Brain pericyte (primary cell): ENCODE measurements around the gene LMX1A.

ENCODE experiments used
- DNase-seq: peaks from one replicate; pipeline ENCODE4 v3.0.0-alpha.2; 2012; ENCODE audit warnings: low read depth, low spot score

Gene LMX1A

DNA sequence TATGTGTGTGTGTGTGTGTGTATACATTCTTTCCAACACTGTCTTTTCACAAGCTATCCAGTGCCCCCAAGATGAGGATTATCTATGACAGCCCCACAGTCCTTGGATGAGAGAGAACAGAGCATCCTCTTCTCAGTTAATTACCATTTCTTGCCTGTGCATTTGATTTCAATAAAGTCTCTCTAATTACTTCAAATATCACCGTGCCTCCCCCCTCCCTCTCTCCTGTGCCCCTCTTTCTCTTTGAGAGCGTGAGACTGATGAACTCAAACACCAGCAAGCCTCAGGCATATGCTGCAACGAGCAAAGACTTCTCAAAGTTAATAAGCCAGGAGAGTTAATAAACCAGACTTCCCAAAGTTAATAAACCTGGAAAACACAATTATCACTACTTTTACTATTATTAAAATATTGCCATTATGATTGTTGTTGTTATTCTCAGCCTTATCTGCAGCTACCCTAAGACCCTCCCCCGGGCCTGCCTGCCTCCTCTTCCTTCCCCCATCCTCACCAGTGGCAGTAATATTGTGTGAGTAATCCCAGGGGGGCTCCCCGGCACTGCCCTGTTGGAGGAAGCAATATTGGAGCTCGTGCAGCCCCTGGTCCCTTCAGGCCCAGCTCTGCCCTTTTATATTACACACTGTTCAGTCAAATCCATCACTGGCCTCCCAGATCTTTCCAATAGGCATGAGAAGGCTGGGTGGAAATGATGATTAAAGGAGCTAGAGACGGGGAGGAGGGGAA is 30.9 kb downstream of the LMX1A start:
- DNase-seq, result no peak

DNA sequence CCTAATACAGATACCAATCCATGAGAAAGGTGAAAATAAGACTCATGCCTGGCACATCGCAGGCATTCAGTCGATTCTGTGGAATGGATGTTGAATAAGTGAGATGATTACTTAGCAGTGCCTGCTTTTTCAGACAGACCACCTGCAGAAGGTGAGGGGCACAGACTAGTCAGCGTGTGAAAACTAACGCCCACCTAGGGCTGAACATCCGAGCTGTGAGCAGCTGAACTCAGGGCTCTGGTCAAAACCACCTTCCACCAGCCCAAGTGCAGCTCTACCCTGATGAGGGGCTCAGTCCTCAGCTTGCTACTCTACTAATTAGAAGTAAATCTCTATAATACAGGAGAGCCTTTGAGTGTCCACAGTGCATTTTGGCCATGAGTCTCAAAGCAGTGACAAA is 32.5 kb downstream of the LMX1A start:
- DNase-seq, result no peak

DNA sequence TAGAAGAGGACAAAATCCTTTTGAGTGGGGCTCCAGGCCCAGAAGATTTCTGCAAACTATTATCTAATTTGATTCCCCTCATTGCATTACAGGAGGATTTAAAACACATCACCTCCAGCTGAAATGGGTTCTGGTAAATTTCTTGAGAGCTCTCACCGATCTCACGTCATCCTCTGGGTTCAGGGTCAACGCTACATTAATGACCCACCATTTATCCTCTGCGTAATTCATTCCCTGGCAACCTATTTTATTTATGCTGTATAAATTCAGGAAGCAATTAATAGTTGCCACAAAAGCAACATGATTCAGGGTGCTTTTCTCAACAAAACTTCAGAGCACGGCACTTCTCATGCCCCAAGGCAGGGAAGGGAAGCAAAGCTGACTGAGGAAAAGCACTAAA is 38.9 kb downstream of the LMX1A start:
- no peak for DNase-seq

DNA sequence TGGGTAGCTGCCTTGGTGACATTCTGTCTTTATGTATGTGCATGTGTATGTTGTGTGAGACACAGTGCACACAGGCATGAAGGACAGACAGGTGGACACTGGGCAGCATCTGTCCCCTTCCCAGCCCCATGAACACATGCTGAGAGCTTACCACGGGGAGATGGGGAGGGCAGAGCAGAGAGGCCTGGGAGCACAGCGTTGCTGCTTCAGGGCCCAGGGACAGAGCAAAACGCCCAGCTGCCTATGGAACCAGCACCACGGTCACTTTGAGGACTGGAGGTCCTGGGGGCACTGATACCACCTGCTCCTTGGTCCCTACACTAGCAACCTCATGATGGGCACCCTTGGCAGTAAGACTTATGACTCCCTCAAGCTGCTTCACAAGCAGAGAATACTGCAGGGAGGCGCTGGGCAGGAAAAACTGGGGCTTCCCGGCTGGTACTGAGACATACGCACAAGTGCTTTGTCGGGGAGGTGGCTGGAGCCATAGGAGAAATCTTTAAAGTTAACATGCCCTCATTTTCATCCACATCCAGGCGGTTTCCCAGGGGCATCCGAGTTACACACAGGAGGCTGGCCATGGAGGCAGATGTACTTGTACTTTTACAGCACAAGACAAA is 40.3 kb downstream of the LMX1A start:
- DNase-seq, result no peak

DNA sequence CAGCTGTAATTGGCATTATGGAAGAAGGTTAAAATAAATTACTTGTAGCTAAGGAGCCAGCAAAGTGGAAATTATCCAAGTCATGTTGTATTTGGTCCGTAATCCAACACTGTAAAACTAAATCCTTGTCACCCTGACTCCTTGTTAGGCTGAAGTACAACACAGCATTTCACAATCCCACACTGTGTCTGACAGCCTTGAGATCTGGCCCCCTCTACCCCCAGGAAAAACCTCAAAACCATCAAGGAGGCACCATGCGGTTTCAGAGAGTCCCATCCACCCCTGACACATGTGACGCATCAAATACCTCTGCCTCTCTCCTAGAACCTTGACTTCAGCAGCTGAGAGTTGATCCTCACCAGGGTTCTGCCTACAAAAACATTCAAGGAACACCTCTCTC is 41.0 kb downstream of the LMX1A start:
- no peak for DNase-seq

DNA sequence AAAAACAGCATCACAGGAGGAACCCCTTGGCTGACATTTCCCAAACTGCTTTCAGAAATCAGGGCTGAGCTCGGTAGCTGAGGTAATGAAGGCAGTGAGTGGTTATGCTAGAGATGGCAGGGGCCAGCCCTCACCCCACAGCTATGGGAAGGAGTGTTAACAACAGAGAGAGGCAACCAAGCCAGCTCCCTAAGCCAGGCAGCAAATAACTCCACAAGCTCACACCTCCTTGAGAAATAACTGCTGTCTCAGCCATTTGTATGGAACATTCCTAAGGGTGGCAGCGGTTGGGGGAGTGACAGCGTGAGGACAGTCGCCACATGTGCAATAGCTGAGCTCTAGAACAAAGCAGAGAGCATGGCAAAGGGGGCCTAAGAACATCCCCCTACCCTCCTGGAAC is 42.6 kb downstream of the LMX1A start:
- DNase-seq, result no peak

DNA sequence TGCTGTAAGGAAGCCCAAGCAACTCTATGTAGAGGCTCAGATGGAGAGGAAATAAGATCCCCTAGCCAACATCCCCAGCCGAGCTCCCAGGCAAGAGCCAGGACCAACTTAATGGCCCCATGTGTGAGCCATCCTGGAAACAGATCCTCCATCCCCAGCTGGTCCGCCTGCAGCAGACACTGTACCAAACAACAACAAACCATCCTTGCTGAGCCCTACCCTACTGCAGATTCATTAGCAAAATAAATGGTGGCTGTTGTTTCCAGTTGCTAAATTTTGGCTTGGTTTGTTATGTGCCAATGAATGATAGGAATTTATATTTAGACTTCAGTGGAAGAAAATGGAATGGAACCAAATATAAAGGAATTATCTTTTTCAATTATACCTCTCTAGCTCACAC is 43.9 kb downstream of the LMX1A start:
- DNase-seq, result no peak

DNA sequence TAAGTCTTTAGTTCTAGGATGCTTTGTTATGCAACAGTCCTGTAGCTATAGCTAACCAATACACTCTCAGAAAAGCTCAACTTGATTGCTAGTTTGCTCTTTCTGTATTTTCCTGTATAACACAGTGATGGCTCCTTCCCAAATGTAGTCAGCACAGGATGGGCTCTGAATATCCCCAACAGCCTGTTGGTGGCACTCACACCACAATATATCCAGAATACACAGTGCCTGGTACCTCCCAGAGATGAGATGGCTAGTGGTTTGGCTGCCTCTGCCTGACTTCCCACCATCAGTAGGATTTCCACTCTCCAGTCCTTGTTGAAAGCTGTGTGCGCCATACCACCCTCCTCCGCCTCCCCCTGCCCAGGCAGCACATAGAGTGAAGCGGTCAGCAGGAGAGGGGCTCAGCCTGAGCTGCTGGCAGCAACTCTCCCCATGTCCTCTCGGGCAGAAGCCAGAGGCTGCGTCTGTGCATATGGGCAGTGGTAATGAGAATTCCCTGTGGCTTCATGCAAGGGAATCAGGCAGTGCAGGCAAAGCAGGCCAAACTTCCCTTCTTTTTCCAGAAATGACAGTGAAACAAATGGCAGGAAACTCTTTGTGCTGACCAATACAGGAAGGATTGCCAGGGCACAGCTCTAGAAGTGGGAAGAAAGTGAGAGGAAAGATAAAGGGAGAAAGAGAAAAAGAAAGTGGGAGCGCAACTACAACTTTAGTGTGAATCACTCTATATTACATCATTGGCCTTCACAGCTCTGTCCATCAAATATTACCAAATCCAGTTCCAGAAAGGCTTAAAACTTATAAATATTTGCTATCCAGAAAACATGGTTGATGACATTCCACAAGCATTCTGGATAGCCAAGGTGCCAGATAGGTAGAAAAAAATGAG is 49.7 kb downstream of the LMX1A start:
- DNase-seq, result no peak

DNA sequence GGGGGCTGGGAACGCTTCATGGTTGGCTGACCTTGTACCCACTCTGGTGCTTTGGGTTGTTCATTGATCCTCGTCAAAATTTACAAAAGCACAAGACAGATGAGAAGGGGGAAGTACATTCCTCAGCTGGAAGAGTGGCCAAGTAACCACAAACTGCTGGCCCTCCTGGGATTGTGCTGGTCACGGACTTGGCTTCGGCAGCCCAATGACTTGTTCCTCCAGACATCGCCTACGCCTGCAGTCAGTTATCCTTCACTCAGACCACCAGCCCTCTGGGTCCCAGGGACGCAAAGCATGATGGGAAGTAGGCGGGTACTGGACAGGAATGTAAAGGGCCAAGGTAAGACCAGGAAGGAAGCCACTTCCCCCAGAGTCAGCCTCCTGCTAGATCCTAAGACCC is 53.1 kb downstream of the LMX1A start:
- no peak for DNase-seq

DNA sequence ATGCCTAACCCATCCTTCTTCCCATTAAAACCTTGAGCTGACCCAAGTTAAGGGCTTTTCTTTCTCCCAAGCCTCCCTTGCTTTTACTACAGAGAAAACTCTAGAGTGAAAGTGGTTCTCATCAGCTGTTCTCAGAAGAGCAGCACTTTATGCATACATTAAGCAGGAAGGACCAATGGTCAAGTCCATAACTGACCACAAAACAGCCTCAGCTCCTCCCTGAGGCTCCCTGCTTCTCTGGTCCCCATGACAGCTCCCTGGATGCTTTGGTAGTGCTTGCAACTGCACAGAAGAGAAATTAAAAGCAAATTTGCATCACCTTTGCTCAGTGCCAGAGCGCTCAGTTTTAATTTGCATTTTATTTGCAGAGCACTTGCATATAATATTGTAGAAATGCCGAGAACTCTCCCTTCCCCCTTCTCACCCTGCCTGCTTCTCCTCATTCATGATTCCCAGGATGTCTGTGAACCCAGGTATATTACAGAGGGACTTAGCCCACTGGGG is 56.1 kb downstream of the LMX1A start:
- no peak for DNase-seq

DNA sequence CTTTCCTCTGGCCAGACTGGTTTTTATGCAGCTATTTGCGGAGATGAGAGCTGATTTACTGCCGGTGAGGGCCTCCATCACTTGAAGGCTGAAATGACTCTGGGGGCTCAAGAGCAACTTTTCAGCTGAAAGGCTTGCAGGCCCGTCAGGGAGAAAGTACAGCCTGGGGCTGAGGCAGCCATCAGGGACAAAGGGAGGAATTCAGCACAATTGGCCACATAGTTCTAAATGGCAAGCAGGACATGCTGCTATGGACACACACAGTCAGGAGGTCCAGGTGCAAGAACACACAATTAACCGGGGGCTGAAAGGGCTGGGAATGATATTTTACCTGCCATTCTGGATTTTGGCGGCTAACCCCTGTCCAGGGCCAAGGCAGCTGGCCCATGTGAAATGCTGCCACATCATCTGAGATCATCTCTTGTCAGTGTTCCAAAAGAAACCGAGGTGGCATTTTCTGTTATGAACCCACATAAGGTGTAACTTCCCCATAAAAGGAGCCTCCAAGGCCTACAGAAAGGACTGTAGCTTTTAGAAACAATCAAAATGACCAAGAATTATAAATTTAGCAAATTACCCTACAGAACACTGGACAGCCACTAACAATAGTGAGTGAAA is 58.2 kb downstream of the LMX1A start:
- DNase-seq, result no peak

DNA sequence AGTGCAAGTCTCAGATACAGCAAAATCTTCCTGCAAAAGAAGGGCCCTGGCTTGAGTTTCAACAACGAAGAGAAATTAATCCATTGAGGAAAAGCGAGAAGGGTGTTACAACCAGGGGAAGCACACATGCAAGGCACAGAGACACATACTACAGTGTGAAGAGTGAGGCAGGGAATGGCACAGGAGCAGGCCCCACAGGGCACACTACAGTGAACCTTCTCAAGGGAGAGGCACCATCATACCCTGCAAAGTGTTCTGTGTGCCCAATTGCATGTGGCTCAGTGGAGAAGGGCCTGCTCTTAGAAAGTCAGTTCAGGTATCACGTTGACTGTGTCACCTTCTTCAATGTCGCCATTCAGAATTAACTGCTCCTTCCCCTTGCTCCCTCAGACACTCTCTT is 60.3 kb downstream of the LMX1A start:
- no peak for DNase-seq

DNA sequence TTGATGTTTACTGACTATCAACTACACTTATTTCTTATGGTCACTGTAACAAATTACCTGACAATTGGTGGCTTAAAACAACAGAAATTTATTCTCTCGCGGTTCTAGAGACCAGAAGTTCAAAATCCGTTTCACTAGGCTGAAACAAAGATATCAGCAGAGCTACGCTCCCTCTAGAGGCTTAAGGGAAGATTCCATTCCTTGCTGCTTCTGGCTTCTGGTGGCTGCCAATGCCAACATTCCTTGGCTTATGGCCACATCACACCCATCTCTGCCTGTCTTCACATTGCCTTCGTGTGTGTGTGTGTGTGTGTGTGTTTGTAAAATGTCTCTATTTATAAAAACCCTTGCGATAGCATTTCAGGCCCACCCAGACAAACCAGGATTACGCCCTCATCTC is 66.4 kb downstream of the LMX1A start:
- DNase-seq, result no peak

DNA sequence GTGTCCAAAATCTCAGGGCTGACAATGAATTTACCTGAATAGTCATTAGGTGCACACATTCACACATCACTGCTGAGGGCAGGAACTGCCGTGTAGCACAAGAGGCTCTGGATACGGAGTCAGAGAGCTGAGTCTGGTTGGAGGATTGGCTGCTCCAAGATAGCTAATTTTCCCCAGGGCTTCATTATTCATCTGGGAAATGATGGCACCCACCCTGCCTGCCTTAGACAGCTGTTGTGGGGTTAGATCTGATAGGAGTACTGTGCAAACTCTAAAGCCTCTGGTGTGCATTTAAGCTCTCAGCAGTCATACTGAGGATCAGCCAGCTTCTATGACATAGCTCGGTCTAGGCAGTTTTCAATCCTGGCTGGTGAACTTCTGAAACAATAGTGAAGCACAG is 67.0 kb downstream of the LMX1A start:
- DNase-seq, result no peak

DNA sequence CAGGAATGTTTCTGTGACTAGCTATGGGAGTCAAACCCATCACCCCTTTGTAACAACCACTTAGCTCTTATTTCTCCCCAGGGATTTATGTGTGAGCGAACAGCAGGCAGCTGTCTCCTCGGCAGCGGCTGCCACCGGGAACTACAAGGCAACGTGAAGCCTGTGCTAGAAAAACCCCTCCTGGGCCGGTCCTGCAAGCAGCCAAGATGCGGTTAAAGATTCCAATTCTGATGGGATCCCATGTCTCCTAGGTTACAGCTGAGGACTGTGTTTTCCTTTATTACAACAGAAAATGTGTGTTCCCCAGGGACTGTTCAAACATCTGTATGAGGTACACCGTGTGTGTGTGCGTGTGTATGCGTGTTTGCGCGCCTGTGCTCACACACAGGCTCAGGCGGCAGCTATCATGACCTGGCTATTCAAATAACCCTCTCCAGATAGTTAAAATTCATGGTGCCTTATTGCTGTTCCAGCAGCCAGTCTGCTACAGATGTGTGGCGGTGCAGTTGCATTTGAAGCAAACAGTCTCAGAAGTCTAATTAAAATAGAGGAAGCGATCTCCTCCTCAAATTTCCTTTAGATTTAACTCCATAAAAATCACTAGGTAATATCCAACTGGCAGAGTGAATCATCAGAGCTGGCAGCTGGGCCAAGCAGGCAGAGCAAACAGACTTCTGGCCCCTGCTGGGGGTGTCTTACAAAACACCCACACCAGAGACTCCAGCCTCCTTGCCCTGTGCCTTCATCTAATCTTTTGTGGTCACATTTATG is 68.0 kb downstream of the LMX1A start:
- no peak for DNase-seq

DNA sequence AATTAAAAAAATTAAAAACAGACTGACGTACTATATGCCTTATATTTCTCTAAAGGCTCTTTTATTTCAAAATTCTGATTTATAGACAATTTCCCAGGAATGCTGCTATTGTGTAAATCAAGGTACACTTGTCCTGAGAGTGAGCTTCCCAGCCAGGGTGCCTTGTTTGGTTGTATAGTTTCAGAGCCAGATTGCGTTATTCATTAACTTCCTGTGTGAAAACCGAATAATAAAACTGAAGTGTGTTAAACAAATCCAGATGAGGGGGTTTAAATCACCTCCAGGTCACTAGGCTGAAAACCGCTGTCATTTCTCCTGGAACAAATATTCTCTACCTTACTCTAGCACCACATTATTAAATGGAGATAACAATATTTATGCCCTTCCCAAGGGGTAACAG is 68.7 kb downstream of the LMX1A start:
- no peak for DNase-seq

DNA sequence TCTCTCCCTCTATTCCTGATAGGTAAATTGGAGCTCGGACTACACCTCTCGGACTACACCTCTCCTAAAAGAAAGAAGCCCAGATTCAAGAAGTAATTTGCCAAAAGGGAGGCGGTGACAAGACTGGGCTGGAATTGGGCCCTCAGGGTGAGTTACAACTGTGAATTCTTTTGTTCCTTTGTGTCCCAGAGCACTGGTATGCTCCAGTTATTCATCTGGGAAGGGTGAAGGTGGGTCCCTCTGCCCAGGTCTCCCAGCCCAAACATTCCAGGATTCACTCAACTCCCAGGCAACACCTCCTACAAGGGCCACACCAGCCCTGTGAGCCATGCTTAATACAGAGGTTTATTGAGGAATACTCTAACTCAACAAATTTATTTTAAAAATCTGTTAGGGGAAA is 69.2 kb downstream of the LMX1A start:
- no peak for DNase-seq

DNA sequence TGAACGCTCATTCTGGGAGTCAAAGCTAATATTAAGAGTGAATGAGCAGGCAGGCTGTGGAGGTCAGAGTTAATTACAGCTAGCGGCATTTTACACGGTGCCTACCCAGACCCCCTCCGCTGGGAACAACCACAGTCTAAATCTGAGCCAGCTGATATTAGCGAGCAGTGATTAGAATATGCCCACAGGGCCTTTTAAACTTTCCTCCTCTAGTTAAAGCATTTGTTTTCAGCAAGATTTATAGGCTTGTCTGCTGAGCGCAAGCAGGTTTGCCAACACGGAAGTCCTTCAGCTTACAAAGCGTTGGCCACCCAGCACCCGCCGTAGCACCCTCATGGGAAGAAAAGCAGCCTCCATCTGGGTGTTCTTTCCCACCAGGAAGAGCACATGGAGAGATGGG is 72.1 kb downstream of the LMX1A start:
- no peak for DNase-seq

DNA sequence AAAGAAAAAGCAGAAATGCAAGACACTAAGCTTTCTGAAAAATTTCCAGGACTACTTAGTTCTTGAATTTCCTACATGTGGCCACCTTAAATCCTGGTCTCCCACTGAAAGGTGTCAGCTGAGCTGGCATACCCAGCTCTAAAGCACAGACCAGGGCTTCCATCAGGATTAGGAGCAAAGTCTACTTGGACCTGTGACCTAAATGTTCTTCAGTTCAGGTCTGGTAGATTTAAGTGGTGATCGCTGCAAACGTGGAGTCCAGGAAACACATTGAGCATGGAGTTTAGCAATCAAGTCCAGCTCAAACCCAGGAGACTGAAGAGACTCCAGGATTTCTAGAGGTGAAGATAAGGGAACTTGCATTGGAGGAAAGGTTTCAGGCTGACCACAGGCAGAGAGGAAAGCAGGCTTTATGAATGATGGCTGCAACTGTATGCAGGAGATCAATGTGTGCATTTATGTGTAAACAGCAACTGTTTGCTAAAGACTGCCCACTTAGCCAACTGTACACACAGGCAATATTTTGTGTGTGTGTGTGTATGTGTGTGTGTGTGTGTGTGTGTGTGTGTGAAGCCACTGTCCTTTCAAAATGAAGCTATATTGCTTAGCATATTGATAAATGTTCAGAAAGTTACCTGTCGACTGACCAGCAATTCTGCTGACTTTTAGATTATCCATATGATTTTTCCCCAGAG is 75.2 kb downstream of the LMX1A start:
- DNase-seq, result no peak

DNA sequence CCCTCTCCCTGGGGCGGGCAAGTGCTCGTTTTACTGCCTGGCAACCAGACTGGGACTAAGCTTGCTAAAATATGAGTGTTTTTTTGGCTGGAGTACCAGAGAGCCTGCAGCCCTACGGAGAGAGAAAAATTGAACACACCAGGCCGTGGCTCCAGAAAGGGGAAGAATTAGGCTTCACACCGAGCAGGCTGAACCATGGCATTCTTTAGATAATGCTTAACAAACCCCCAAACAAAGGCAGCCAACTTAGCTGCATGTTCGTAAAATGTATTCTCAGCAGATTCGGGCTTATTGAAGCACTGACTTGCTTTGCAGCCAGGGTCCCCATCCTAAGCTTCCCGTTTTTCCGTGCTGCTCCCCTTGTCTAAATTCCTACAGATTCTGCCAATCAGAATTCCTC is 76.6 kb downstream of the LMX1A start:
- no peak for DNase-seq

DNA sequence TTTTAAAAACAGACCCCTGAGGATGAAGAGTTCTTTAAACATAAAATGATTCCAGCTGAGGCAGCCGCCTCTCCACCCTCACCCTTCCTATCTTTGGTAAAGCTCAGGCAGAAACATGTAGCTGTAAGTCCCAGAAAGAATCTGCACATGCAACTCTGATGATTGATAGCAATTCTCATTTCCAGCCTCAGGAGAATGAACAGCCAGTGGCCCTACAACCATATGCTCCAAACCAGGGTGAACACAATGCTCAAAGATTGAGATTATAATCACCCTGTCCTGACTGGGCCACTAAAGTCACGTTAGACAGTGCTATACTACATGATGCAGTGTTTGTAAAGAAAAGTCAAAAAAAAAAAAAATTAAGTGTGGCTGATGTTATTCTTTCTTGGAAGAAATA is 80.2 kb downstream of the LMX1A start:
- DNase-seq, result no peak
